Choroid plexus epithelial cell (primary cell): ENCODE results near the gene ST3GAL5.

Experiments
- DNase-seq: peaks from one replicate; pipeline ENCODE4 v3.0.0-alpha.2; 2010; ENCODE audit warnings: low read depth
- H3K4me3 ChIP-seq: 2 replicates; pipeline ENCODE4 v1.5.1; 2011; ENCODE audit warnings: low read depth, mild to moderate bottlenecking, control low read depth, low read length, moderate library complexity
- TF ChIP-seq, protein P1 (sequence below): conservative IDR thresholded peaks from 2 replicates; pipeline ENCODE4 v1.5.1; 2011; ENCODE audit warnings: low read depth, mild to moderate bottlenecking, control low read depth, inconsistent platforms, low read length, moderate library complexity

The ST3GAL5 gene

DNA sequence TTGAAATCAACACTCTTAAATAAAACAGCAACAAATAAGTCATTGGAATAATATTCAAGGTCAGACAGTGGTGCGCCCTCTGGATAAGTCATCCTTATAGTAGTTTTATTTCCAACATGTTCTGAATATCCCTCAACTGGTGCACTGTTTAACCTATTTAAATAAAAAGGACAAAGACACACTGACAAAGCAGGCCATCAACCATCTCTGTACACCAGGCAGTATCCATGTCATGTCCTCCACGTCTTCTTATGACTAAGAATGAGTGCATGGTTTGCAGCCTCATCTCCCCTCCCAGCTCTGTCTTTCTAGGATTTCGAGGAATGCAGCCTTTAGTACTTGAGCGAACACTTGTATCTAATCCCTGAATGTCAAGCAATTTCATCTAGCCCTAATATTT, 42.4 kb downstream of the ST3GAL5 start:
- H3K4me3 ChIP-seq: no peak overlapping the region
- TF ChIP-seq, protein P1, sequence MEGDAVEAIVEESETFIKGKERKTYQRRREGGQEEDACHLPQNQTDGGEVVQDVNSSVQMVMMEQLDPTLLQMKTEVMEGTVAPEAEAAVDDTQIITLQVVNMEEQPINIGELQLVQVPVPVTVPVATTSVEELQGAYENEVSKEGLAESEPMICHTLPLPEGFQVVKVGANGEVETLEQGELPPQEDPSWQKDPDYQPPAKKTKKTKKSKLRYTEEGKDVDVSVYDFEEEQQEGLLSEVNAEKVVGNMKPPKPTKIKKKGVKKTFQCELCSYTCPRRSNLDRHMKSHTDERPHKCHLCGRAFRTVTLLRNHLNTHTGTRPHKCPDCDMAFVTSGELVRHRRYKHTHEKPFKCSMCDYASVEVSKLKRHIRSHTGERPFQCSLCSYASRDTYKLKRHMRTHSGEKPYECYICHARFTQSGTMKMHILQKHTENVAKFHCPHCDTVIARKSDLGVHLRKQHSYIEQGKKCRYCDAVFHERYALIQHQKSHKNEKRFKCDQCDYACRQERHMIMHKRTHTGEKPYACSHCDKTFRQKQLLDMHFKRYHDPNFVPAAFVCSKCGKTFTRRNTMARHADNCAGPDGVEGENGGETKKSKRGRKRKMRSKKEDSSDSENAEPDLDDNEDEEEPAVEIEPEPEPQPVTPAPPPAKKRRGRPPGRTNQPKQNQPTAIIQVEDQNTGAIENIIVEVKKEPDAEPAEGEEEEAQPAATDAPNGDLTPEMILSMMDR: no peak
- DNase-seq: peak; percentile 70

DNA sequence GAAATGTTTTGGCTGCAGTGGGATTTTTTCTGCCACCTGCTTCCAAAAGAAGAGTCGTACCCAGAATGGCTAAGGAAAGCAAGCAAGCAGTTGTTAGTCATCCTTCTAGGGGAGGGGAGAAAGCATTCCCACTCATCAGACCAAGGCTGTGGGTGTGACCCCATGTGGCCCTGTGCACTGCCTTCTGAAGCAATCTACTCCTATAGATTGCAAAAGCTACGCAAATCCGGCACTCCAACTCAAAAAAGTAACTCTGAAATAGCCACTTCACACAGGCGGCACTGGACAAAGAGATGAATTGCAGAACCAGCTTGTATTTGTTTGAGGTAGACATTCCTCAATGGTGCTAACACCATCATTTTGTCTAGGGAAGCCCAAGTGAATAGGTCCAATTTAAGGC, 44.3 kb downstream of the ST3GAL5 start:
- H3K4me3 ChIP-seq: no peak overlapping the region
- TF ChIP-seq, protein P1: no peak
- peak; percentile 41 for DNase-seq

DNA sequence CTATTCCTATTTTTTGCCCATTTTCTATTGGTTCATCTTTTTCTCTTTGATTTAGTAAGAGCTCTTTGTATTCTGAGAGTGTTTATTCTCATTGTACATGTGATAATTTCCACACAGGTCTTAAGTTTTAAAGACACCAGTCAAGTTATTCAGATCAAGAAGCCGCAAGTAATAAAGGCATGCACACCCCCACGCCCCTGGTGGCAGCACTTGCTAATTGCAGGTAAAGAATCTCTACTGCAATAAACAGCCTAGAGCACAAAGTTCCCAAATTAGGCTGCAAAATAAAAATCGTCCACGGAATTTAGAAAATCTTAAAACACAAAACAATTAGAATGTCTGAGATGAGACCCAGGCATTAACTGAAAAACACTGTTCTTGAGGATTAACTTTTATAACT, 45.2 kb downstream of the ST3GAL5 start:
- TF ChIP-seq, protein P1: peak; percentile 66
- peak; percentile 17 for DNase-seq
- H3K4me3 ChIP-seq: no peak overlapping the region

DNA sequence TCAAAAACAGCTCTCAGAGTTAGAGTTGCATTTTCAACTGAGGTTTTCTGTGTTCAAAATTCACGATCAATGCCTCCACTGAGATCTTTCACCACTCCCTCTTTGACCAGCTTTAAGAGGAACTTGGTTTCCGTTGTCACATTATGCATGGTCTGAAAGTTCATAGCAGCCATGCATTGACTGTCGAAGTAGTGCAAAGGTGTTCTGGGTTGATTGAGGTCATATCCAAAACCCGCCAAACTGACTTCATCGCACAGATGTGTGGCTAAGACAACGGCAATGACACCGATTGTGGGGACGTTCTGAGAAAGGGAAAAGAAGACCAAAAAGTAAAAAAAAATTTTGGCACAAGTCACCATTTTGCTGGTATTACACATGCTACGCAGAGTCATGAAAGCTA, 48.7 kb downstream of the ST3GAL5 start:
- H3K4me3 ChIP-seq: no peak overlapping the region
- DNase-seq: no peak
- TF ChIP-seq, protein P1: no peak

DNA sequence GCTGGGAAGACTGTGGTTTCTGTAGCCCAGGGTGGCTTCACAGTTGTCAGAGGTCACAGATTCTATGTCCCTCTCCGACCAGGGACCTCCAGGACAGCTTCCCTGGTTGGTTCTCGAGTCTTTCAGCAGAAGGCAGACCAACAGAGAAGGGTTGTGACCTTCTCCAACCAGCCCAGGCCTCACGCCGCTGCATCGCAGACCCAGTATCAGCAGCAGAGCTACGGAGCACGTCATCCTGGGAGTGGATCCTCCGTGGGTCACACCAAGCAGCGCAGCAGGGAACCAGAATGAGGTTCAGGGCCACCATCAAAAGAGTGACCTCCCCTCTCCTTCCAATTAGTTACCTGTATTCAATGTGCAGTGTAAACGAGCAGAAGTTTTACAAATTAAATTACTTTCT, 49.3 kb downstream of the ST3GAL5 start:
- TF ChIP-seq, protein P1: no peak
- no peak overlapping the region for H3K4me3 ChIP-seq
- no peak for DNase-seq

DNA sequence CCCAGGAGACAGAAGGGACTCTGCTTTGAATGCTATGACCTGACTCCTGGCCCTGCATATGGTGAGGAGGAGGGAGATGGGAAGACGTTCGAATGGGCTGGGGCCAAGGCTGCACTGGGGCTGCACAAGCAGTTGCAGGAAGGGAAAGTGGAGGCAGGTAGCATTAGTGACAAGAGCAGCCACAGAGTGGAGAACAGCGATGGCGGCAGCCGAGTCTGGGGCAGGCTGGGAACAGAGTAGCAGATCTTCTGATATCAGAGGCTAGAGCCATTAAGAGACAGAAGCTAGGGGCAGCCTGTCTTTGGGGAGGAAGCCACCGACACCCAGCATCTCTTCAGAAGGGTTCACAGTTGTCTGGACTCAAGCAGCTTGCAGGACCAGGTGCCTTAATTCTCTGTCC, 50.1 kb downstream of the ST3GAL5 start:
- no peak overlapping the region for H3K4me3 ChIP-seq
- TF ChIP-seq, protein P1: no peak
- no peak for DNase-seq

DNA sequence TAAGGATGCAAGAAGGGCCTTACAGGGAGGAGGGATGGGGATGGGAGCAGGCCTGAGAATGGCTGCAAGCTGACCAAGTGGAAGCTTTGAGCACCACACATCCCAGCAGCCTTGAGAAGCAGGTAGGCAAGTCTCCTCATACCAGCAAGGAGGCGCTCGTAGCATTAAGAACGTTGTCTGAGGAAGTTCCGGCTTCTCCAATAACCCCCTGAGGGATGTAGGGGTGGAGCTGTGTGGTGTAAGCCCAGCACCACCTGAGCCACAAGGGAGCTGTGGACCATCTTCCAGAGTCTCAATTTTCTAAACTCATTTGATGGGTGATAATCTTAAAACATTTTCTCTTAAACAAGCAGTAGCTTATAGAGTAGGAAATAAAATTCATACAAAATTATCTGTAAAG, 50.6 kb downstream of the ST3GAL5 start:
- TF ChIP-seq, protein P1: no peak
- H3K4me3 ChIP-seq: no peak overlapping the region
- peak; percentile 23 for DNase-seq
